Liver (tissue), 9 donors: Measurements from ENCODE around the gene ELMO2. TPM values are rescaled to one million over a fixed set of nuclear protein-coding genes. Genes with fewer than 3 reads are reported as not detected.

Experiments used
- DNase-seq: peaks from one replicate; pipeline ENCODE4 v3.0.0-alpha.2; 2017; ENCODE audit warnings: low spot score
- H3K27ac ChIP-seq, 2 donors: one replicate each; pipeline ENCODE4 v1.7.0; 2013; ENCODE audit warnings: inconsistent platforms in 2 of 2, low read length in 2 of 2, control low read depth in 1 of 2, low read depth in 1 of 2, mild to moderate bottlenecking in 1 of 2
- H3K27me3 ChIP-seq, 4 donors: one replicate each; pipeline versions ENCODE4 v1.6.1 to v1.7.0; 2013; ENCODE audit warnings: low read length in 3 of 4, inconsistent platforms in 1 of 4, mild to moderate bottlenecking in 1 of 4, moderate library complexity in 1 of 4; ENCODE audit not compliant: control insufficient read depth in 4 of 4, insufficient read depth in 4 of 4
- H3K36me3 ChIP-seq, 4 donors: one replicate each; pipeline versions ENCODE4 v1.6.1 to v1.7.0; 2013; ENCODE audit warnings: low read length in 3 of 4, mild to moderate bottlenecking in 3 of 4, low read depth in 1 of 4, moderate library complexity in 1 of 4; ENCODE audit not compliant: control insufficient read depth in 4 of 4, insufficient read depth in 3 of 4
- H3K4me1 ChIP-seq, 4 donors: one replicate each; pipeline versions ENCODE4 v1.6.1 to v1.7.0; 2013; ENCODE audit warnings: low read length in 3 of 4, mild to moderate bottlenecking in 3 of 4, moderate library complexity in 1 of 4; ENCODE audit not compliant: control insufficient read depth in 4 of 4, insufficient read depth in 4 of 4
- H3K4me3 ChIP-seq, 3 donors: one replicate each; pipeline versions ENCODE4 v1.6.1 to v1.7.0; 2013; ENCODE audit warnings: low read length in 3 of 3, control low read depth in 1 of 3, low read depth in 1 of 3, mild to moderate bottlenecking in 1 of 3
- H3K9ac ChIP-seq, 2 donors: one replicate each; pipeline ENCODE4 v1.7.0; 2013; ENCODE audit warnings: low read length in 2 of 2, mild to moderate bottlenecking in 2 of 2, moderate library complexity in 2 of 2, control low read depth in 1 of 2, low read depth in 1 of 2
- H3K9me3 ChIP-seq, 4 donors: one replicate each; pipeline versions ENCODE4 v1.6.1 to v1.7.0; 2013; ENCODE audit warnings: low read length in 3 of 4; ENCODE audit not compliant: control insufficient read depth in 4 of 4
- ATF3 ChIP-seq: IDR thresholded peaks from 2 replicates; pipeline ENCODE4 v1.6.1; 2016; ENCODE audit warnings: antibody characterized with exemption
- EGR1 ChIP-seq, 2 donors: IDR thresholded peaks; 2 replicates each; pipeline ENCODE4 v1.6.1; 2016 to 2018; ENCODE audit warnings: antibody characterized with exemption in 2 of 2, low read depth in 2 of 2
- FOXA1 ChIP-seq: IDR thresholded peaks from 2 replicates; pipeline ENCODE4 v1.6.1; 2016; ENCODE audit warnings: antibody characterized with exemption
- FOXA2 ChIP-seq: IDR thresholded peaks from 2 replicates; pipeline ENCODE4 v1.6.1; 2016; ENCODE audit warnings: antibody characterized with exemption
- GABPA ChIP-seq, 2 donors: IDR thresholded peaks in 1 of 2; conservative IDR thresholded peaks in 1 of 2; 2 replicates each; pipeline ENCODE4 v1.6.1; 2016; ENCODE audit warnings: antibody characterized with exemption in 2 of 2, mild to moderate bottlenecking in 1 of 2, moderate library complexity in 1 of 2
- HNF4A ChIP-seq, 2 donors: conservative IDR thresholded peaks; 2 replicates each; pipeline ENCODE4 v1.6.1; 2016; ENCODE audit warnings: antibody characterized with exemption in 2 of 2, mild to moderate bottlenecking in 2 of 2
- HNF4G ChIP-seq: IDR thresholded peaks from 2 replicates; pipeline ENCODE4 v1.6.1; 2016; ENCODE audit warnings: antibody characterized with exemption
- JUND ChIP-seq, 2 donors: IDR thresholded peaks; 2 replicates each; pipeline ENCODE4 v1.6.1; 2016; ENCODE audit warnings: antibody characterized with exemption in 2 of 2
- MAX ChIP-seq: IDR thresholded peaks from 2 replicates; pipeline ENCODE4 v1.6.1; 2016; ENCODE audit warnings: antibody characterized with exemption
- NR2F2 ChIP-seq: IDR thresholded peaks from 2 replicates; pipeline ENCODE4 v1.6.1; 2016; ENCODE audit warnings: antibody characterized with exemption
- RAD21 ChIP-seq, 2 donors: IDR thresholded peaks; 2 replicates each; pipeline ENCODE4 v1.6.1; 2016; ENCODE audit warnings: antibody characterized with exemption in 2 of 2, mild to moderate bottlenecking in 2 of 2
- REST ChIP-seq: IDR thresholded peaks from 2 replicates; pipeline ENCODE4 v1.6.1; 2016; ENCODE audit warnings: antibody characterized with exemption, mild to moderate bottlenecking
- RXRA ChIP-seq, 2 donors: IDR thresholded peaks; 2 replicates each; pipeline ENCODE4 v1.6.1; 2017 to 2018; ENCODE audit warnings: antibody characterized with exemption in 2 of 2, mild to moderate bottlenecking in 1 of 2
- SP1 ChIP-seq: IDR thresholded peaks from 2 replicates; pipeline ENCODE4 v1.6.1; 2018; ENCODE audit warnings: antibody characterized with exemption, mild to moderate bottlenecking
- TAF1 ChIP-seq: conservative IDR thresholded peaks from 2 replicates; pipeline ENCODE4 v1.6.1; 2016; ENCODE audit warnings: antibody characterized with exemption, mild to moderate bottlenecking
- YY1 ChIP-seq: IDR thresholded peaks from 2 replicates; pipeline ENCODE4 v1.6.1; 2016; ENCODE audit warnings: antibody characterized with exemption, mild to moderate bottlenecking
- WGBS: extraction: QIAGEN DNeasy Blood & Tissue Kit; methylation state at CpG from one replicate; pipeline ENCODE4 v1.1.7; 2013; 5-methylcytosine and 5-hydroxymethylcytosine counted together
- polyA plus RNA-seq, 2 donors: library from polyadenylated mRNA; stranded (reverse) in 1 of 2; unstranded in 1 of 2; fragments of 200-250 nt in 1 of 2; fragments of >200 nt in 1 of 2; fragmentation: Nextera tagmentation in 1 of 2; extraction: Ambion mirVana in 1 of 2; gene quantifications; one replicate each; pipeline versions ENCODE4 v1.2.1 to v1.2.3, GENCODE V29; 2013 to 2015
- total RNA-seq, 2 donors: library from RNA; depleted of rRNA; stranded (reverse); fragments of >200 nt; gene quantifications; one replicate each; pipeline ENCODE4 v1.2.3, GENCODE V29; 2014
- TF ChIP-seq, protein P1 (sequence below): fragments of 150-350 bp; IDR thresholded peaks from 2 replicates; pipeline ENCODE4 v1.5.1; 2017; ENCODE audit warnings: improper control_type of control experiment, low read depth, low read length; ENCODE audit not compliant: missing input control
- TF ChIP-seq, protein P2 (sequence below): IDR thresholded peaks from 2 replicates; pipeline ENCODE4 v1.6.1; 2016; ENCODE audit warnings: antibody characterized with exemption
- donor health status: healthy.
- donor health status: healthy.
- donor health status: healthy.
- donor health status: healthy.
- donor health status: healthy.

ELMO2 gene
- total and polyA plus RNA-seq, 4 donors = 7.9 to 16.0 (median 13.9) TPM

DNA sequence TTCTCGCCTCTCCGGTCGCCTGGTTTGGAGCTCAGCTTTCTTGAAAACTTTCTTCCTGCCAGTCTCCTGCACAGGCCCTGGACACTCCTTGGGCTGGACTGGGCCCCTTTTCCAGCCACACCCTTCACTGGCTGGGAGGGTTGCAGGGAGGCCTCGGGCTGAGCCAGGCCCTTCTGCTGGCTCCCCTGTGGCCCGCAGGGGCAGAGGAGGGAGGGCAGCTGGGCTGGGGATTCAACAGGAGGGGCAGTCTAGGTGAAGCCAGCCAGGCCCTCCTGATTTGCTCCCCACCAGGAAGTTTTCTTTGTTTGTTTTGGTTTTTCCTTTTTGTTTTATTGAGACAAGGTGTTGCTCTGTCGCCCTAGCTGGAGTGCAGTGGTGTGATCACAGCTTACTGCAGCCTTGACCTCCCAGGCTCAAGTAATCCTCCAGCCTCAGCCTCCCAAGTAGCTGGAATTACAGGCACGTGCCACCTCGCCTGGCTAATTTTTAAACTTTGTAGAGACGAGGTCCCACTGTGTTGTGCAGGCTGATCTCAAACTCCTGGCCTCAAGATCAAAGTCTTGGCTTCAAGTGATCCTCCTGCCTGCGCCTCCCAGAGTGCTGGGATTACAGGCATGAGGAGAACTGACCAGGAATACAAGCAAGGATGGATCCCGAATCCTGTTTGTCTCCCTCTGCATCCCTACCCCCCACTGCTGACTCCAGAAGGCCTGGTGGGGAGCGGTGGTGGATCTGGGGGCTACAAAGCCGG, 74.6 kb downstream of the ELMO2 start (continued):
- TF ChIP-seq, protein P1, sequence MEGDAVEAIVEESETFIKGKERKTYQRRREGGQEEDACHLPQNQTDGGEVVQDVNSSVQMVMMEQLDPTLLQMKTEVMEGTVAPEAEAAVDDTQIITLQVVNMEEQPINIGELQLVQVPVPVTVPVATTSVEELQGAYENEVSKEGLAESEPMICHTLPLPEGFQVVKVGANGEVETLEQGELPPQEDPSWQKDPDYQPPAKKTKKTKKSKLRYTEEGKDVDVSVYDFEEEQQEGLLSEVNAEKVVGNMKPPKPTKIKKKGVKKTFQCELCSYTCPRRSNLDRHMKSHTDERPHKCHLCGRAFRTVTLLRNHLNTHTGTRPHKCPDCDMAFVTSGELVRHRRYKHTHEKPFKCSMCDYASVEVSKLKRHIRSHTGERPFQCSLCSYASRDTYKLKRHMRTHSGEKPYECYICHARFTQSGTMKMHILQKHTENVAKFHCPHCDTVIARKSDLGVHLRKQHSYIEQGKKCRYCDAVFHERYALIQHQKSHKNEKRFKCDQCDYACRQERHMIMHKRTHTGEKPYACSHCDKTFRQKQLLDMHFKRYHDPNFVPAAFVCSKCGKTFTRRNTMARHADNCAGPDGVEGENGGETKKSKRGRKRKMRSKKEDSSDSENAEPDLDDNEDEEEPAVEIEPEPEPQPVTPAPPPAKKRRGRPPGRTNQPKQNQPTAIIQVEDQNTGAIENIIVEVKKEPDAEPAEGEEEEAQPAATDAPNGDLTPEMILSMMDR = no peak
- TF ChIP-seq RXRA (IDR thresholded peaks at IDR 0.05) = no peak

- TF ChIP-seq EGR1 (IDR thresholded peaks at IDR 0.05; ENCODE audit: low read depth in 2 of 2) (no peak), GABPA (IDR thresholded peaks at IDR 0.05 in 1 of 2, conservative IDR thresholded peaks at IDR 0.05 in 1 of 2) (no peak), SP1 (no peak), HNF4A (conservative IDR thresholded peaks at IDR 0.05) (no peak), RXRA (IDR thresholded peaks at IDR 0.05) (no peak), REST (no peak), RAD21 (IDR thresholded peaks at IDR 0.05) (no peak), MAX (no peak), FOXA1 (no peak), JUND (IDR thresholded peaks at IDR 0.05) (no peak), ATF3 (no peak), YY1 (no peak), TAF1 (no peak), NR2F2 (no peak), FOXA2 (no peak), HNF4G (no peak)
- TF ChIP-seq, protein P1 = no peak
- TF ChIP-seq, protein P2, sequence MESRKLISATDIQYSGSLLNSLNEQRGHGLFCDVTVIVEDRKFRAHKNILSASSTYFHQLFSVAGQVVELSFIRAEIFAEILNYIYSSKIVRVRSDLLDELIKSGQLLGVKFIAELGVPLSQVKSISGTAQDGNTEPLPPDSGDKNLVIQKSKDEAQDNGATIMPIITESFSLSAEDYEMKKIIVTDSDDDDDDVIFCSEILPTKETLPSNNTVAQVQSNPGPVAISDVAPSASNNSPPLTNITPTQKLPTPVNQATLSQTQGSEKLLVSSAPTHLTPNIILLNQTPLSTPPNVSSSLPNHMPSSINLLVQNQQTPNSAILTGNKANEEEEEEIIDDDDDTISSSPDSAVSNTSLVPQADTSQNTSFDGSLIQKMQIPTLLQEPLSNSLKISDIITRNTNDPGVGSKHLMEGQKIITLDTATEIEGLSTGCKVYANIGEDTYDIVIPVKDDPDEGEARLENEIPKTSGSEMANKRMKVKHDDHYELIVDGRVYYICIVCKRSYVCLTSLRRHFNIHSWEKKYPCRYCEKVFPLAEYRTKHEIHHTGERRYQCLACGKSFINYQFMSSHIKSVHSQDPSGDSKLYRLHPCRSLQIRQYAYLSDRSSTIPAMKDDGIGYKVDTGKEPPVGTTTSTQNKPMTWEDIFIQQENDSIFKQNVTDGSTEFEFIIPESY = no peak
- Histone ChIP-seq H3K4me1 (no peaks in the 10 kb centered on the region), H3K27me3 (peaks cover 0 to 8% (median 1%) of the 10 kb centered on the region in 4 donors), H3K36me3 (no peaks in the 10 kb centered on the region), H3K9ac (no peak overlapping the region), H3K9me3 (no peaks in the 10 kb centered on the region), H3K27ac (no peak overlapping the region), H3K4me3 (no peak overlapping the region)
- DNase-seq = no peak
- WGBS = 85% methylated on average over 13 of the region's 13 CpGs
Observed at GRCh38 chr20:46330831-46331371, 75.5 kb downstream of the ELMO2 start.
